ENCODE results near the gene BUB3. TPM values are rescaled to one million over a fixed set of nuclear protein-coding genes. Genes with fewer than 3 reads are reported as not detected.
A peak's percentile ranks its signal among the peaks of the same experiment; 100 is the strongest.

Gene BUB3, protein sequence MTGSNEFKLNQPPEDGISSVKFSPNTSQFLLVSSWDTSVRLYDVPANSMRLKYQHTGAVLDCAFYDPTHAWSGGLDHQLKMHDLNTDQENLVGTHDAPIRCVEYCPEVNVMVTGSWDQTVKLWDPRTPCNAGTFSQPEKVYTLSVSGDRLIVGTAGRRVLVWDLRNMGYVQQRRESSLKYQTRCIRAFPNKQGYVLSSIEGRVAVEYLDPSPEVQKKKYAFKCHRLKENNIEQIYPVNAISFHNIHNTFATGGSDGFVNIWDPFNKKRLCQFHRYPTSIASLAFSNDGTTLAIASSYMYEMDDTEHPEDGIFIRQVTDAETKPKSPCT
- total RNA-seq: 100 to 1,000 TPM; 215 to 332 TPM

DNA sequence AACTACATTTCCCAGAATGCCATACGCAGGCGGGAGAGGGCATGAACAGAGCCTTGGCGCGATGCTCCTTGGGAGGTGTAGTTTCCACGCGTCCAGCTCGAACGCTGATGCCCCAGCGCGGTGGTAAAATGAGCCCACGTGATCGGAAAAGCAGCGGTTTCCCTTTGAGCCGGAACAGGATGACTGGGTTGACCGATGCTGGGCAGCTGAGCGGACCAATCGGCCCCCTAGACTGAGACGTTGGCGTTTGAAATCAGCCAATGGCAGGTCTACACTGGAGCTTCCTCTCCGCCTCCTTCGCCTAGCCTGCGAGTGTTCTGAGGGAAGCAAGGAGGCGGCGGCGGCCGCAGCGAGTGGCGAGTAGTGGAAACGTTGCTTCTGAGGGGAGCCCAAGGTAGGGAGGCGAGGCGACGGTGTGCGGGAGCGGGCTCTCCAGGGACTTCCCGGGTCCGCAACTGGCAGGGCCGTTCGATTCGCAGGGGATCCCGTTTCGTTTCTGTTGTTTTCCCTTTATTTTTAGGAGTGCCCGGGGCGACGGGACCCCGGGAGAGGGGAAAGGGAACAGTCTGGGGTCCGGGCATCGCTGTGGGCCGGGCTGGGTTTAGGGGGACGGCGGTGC, at the start of gene BUB3:
Gene BUB3 (plus strand): TSS at position 311 of the 619 bp plus-strand sequence. CDS start 516 bp downstream, outside the sequence.
- peaks cover 0 to 6% of the 10 kb centered on the region in 2 donors for H3K9me3 Mint-ChIP-seq
- DNase-seq (ENCODE audit: low spot score in 2 of 2) (peak; percentile 88 to 98), ATAC-seq (peak; percentile 93 to 94)
- H3K36me3 Mint-ChIP-seq: peaks cover 47 to 48% of the 10 kb centered on the region in 2 donors
- H3K27ac Mint-ChIP-seq: peak within 1 kb of the TSS; percentile 99 to 100

DNA sequence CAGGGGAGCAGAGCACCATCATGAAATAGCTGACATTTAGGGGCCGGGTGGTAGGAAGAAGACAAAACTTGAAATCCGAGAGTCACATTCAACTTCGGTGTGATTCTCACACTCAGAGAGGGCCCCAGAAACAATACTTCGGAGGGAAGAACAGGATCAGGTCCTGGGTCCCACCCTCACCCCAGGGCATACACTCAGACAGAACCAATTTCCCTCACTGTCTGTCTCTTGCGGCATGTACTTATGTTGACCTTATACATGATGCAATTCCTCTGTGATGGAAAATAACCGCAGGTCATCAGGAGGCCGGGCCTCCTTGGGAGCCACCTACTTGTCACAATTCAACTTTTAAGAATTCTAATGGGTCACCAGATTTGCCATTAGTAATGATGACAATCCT, 44.7 kb upstream of the BUB3 start:
- Mint-ChIP-seq H3K36me3 (no peaks in the 10 kb centered on the region), H3K9me3 (no peaks in the 10 kb centered on the region), H3K27ac (no peak overlapping the region)
- ATAC-seq: no peak
- DNase-seq (ENCODE audit: low spot score in 2 of 2): no peak

DNA sequence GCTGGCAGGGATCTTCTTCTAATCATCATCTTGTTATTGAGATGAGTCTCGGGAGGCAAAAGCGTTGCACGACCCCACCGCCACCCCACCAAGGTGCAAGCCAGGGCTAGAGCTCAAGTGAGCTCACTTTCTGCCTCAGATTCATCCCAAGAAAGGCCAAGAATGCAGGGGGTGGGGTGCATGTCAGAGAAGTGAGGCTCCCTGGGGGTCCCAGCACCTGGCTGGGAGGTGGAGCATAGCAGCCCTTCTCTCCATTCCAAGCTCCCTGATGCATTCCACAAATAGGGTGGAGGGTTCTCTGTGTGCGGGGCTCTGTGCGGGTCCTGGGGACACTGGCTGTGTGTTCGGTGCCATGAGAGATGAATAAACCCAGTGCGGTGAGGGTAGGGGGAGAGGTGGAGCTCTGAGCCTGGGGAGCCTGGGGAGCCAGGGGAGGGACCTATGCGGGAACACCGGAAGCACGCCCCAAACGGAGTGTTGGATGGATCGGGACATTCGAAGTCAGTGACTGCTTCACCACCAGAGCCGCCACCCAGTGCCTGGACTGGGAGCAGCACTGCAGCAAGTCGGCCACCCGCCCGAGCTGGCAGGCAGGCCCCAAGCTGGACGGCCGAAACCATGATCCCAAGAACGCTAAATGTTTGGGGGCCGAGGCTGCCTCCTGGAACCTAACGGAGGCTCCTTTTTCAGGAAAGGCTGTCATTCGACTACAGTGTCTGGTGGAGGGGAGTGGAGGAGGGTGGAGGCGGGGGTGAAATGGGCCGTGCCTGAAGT, 36.4 kb upstream of the BUB3 start:
- Mint-ChIP-seq H3K9me3 (no peaks in the 10 kb centered on the region), H3K27ac (no peak overlapping the region), H3K36me3 (no peaks in the 10 kb centered on the region)
- DNase-seq (ENCODE audit: low spot score in 2 of 2) (no peak), ATAC-seq (no peak)

DNA sequence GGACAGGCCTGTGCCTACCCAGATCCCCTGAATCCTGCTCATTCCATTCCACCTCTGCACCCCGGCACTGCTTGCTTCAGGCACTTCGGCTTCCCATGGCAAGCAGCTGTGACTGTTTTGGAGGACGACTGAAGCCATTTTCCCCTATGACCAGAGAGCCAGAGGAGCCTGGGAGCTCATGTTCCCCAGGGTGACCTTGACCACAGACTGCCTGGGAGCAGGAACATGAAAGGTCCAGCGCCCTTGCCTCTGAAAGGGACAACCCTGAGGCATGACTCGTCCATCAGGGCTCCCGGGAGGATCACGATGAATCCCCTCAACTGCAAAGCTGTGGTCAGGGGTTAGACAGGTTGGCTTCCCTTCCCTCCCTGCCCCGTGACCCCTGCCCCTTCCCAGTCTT, 35.1 kb upstream of the BUB3 start:
- Mint-ChIP-seq H3K9me3 (no peaks in the 10 kb centered on the region), H3K36me3 (no peaks in the 10 kb centered on the region), H3K27ac (no peak overlapping the region)
- DNase-seq (ENCODE audit: low spot score in 2 of 2) (no peak), ATAC-seq (no peak)

DNA sequence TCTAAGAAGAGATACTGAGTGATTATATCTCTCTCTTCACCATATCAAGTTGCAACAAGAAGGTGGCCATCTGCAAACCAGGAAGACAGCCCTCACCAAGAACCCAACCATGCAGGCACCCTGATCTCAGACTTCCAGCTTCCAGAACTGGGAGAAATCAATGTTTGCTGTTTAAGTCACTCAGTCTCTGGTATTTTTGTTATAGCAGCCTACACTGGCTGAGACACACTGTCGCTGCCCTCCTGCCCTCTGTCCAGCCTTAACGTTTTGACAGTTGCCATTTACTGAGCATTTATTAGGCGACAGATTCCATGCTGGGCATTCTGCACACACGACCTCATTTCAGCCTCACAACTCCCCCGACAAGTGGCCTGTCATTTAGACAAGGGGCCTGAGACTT, 28.0 kb upstream of the BUB3 start:
- Mint-ChIP-seq H3K9me3 (no peaks in the 10 kb centered on the region), H3K27ac (no peak overlapping the region), H3K36me3 (no peaks in the 10 kb centered on the region)
- DNase-seq (ENCODE audit: low spot score in 2 of 2): no peak
- ATAC-seq: no peak

- no peak for DNase-seq (ENCODE audit: low spot score in 2 of 2)
- H3K27ac Mint-ChIP-seq: no peak overlapping the region
- no peaks in the 10 kb centered on the region for H3K9me3 Mint-ChIP-seq
- H3K36me3 Mint-ChIP-seq: no peaks in the 10 kb centered on the region
- peak in 1 of 2 donors; percentile 66 for ATAC-seq
Observed at GRCh38 chr10:123129618-123130271, 24.5 kb upstream of the BUB3 start.

DNA sequence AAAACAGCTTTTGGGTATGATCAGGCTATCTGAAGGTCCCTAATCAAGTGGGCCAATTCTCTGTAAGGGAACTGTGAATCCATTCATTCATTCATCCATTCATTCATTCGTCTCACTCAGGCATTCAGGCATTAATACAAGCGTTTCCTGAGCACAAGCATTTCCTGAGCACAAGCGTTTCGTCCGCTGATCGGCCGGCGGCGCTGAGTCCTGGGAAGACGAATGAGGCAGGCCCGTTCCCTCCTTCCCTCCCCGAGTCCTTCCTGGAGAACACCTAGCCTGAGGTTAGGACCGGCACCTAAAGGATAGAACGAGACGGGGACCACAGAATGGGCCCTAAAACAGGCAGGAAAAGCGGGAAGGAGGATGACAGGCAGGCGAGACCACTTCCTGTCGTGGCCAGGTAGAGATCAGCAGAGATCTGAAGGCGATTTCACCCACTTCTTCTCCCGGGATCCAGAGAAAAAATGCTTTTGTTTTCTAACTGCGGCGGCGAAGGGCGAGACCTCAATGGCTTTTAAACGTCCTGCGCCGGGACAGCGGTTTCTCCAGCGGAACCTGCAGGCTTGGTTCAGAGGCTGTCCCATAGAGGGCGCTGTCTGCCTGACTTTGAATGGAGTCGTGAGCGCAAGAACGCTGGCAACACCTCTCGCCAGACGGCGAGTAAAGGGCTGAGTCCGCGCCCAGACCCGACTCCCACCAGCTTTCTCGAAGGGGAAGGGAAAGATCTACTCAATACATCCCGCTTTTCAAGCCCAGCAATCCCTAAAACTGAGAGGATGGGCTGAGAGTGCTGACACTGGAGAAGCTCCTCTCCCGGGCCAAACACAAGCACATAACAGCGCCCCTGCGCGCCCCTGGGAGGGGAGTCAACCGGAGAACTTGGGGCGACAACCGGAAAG, 21.4 kb upstream of the BUB3 start:
- no peaks in the 10 kb centered on the region for H3K9me3 Mint-ChIP-seq
- ATAC-seq (peak; percentile 63 to 76), DNase-seq (ENCODE audit: low spot score in 2 of 2) (peak; percentile 79 to 88)
- H3K27ac Mint-ChIP-seq: peak overlapping the region in 1 of 2 donors; percentile 68
- no peaks in the 10 kb centered on the region for H3K36me3 Mint-ChIP-seq

GRCh38 chr10:123133541-123134342, 20.5 kb upstream of the BUB3 start:
- ATAC-seq (no peak), DNase-seq (ENCODE audit: low spot score in 2 of 2) (no peak)
- H3K9me3 Mint-ChIP-seq: no peaks in the 10 kb centered on the region
- no peaks in the 10 kb centered on the region for H3K36me3 Mint-ChIP-seq
- no peak overlapping the region for H3K27ac Mint-ChIP-seq

DNA sequence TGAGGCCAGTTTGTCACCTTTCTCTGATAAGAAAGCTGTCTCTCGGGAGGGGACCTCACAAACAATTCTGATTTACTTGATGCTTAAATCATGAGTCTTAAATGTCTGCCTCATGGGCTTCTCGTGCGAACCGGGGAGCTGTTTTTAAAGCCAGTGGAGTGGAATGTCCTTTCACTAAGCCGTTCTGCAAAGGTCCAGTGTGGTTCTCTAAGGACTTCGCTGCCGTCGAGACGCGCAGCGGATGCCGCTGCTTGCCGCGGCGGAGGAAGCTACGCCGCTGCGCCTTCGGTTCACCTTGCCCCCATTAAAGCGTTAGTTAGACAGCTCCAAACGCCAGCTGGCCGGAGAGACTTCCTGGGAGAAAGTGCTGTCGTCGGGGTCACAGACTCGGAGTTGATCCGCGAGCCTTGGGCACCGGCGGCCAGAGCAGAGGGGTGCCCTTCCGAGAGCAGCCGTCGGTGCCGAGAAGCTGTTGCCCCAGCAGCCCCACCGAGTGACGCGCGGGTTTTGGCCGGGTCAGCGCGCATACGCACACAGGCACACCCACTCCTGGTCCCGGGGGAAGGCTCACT, 19.8 kb upstream of the BUB3 start:
- Mint-ChIP-seq H3K9me3 (no peaks in the 10 kb centered on the region), H3K27ac (no peak overlapping the region), H3K36me3 (no peaks in the 10 kb centered on the region)
- DNase-seq (ENCODE audit: low spot score in 2 of 2): no peak
- no peak for ATAC-seq

GRCh38 chr10:123134915-123135414, 19.2 kb upstream of the BUB3 start:
- Mint-ChIP-seq H3K9me3 (no peaks in the 10 kb centered on the region), H3K36me3 (no peaks in the 10 kb centered on the region), H3K27ac (no peak overlapping the region)
- no peak for DNase-seq (ENCODE audit: low spot score in 2 of 2)
- no peak for ATAC-seq

- no peaks in the 10 kb centered on the region for H3K9me3 Mint-ChIP-seq
- ATAC-seq (peak; percentile 44 to 67), DNase-seq (ENCODE audit: low spot score in 2 of 2) (peak; percentile 46 to 63)
- peak within 1 kb of the TSS in 1 of 2 donors; percentile 96 for H3K27ac Mint-ChIP-seq
- no peaks in the 10 kb centered on the region for H3K36me3 Mint-ChIP-seq
Observed at GRCh38 chr10:123135415-123136141, 18.6 kb upstream of the BUB3 start, which contains the start of gene HMX3. HMX3 (plus strand) TSS chr10:123135970; CDS start chr10:123136051, 81 bp downstream.

DNA sequence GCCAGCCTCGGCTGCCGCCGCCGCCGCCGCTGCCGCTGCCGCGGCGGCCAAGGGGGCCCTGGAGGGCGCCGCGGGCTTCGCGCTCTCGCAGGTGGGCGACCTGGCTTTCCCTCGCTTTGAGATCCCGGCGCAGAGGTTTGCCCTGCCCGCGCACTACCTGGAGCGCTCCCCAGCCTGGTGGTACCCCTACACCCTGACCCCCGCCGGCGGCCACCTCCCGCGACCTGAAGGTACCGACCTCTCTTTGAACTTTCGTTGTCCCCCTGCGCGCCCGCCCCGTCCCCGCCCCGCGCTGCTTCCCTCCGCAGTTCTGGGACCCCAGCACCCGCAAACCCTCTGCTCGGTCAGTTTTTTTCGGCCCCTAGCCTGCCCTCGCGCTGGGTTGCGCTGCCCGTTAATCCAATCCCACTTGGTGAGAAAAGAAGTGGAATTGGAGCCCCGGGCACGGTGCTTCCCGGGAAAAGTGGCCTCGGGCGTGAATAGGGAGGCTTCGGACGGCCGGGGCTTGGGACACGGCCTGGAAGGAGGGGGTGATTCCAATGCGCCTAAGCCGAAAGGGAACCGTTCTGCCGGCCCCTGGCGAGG, 17.9 kb upstream of the BUB3 start:
- H3K36me3 Mint-ChIP-seq: no peaks in the 10 kb centered on the region
- no peak for DNase-seq (ENCODE audit: low spot score in 2 of 2)
- ATAC-seq: no peak
- no peaks in the 10 kb centered on the region for H3K9me3 Mint-ChIP-seq
- H3K27ac Mint-ChIP-seq: no peak overlapping the region

DNA sequence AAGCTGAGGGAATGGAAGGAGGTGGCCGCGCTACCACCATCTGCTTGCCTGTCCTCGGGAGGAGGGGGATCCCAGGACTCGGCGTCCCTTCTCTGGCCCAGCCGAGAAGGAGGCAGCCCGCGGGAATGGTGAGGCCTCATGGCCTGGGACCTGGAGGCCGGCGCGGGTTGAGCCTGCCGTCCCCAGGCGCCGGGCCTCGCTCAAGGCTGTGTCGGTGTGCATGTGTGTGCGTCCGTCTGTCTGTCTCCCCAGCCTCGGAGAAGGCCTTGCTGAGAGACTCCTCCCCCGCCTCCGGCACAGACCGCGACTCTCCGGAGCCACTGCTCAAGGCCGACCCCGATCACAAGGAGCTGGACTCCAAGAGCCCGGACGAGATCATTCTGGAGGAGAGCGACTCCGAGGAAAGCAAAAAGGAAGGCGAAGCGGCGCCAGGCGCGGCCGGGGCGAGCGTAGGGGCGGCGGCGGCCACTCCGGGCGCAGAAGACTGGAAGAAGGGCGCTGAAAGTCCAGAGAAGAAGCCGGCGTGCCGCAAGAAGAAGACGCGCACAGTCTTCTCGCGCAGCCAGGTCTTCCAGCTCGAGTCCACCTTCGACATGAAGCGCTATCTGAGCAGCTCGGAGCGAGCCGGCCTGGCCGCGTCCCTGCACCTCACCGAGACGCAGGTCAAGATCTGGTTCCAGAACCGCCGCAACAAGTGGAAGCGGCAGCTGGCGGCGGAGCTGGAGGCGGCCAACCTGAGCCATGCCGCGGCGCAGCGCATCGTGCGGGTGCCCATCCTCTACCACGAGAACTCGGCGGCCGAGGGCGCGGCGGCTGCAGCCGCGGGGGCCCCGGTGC, 17.2 kb upstream of the BUB3 start:
- H3K27ac Mint-ChIP-seq: peak overlapping the region in 1 of 2 donors; percentile 96

More for the DNA sequence above, 17.2 kb upstream of the BUB3 start:
- no peaks in the 10 kb centered on the region for H3K9me3 Mint-ChIP-seq
- DNase-seq (ENCODE audit: low spot score in 2 of 2) (peak in 1 of 2 donors; percentile 49), ATAC-seq (peak in 1 of 2 donors; percentile 29)
- no peaks in the 10 kb centered on the region for H3K36me3 Mint-ChIP-seq

Data from activated naive CD4-positive, alpha-beta T cell treated with anti-CD3 and anti-CD28 coated beads, Interleukin-2, amount 50 U/mL, for 72 hours (primary cell).